Neural progenitor cell (in vitro differentiated cells): ENCODE measurements around the gene LPP. TPM values are rescaled to one million over a fixed set of nuclear protein-coding genes. Genes with fewer than 3 reads are reported as not detected.
"Not testable (repeated sequence)": the region's sequence is repeated elsewhere in the genome, so short reads cannot be mapped to it uniquely, and the experiment has no call there.

Experiments used
- DNase-seq: peaks from one replicate; pipeline ENCODE4 v3.0.0-alpha.2; 2016; ENCODE audit warnings: low spot score
- H2AFZ ChIP-seq: fragments of 200-600 bp; sonication (generic); replicated peaks from 2 replicates; pipeline ENCODE4 v1.6.1; 2016; ENCODE audit warnings: antibody characterized with exemption
- H3F3A ChIP-seq: fragments of 200-600 bp; sonication (generic); 2 replicates; pipeline ENCODE4 v1.6.1; 2016; ENCODE audit warnings: antibody characterized with exemption, low read depth
- H3K27ac ChIP-seq: fragments of 200-600 bp; sonication (generic); 2 replicates; pipeline ENCODE4 v1.5.1; 2016; ENCODE audit warnings: mild to moderate bottlenecking
- H3K27me3 ChIP-seq: fragments of 200-600 bp; sonication (generic); 2 replicates; pipeline ENCODE4 v1.6.1; 2016; ENCODE audit warnings: mild to moderate bottlenecking, moderate library complexity
- H3K36me3 ChIP-seq: fragments of 200-600 bp; sonication (generic); 2 replicates; pipeline ENCODE4 v1.5.1; 2016
- H3K4me1 ChIP-seq: fragments of 200-600 bp; sonication (generic); 2 replicates; pipeline ENCODE4 v1.6.1; 2016; ENCODE audit warnings: mixed run types
- H3K4me2 ChIP-seq: fragments of 200-600 bp; sonication (generic); 2 replicates; pipeline ENCODE4 v1.6.1; 2016
- H3K4me3 ChIP-seq: fragments of 200-600 bp; sonication (generic); 2 replicates; pipeline ENCODE4 v1.5.1; 2016
- H3K79me2 ChIP-seq: fragments of 200-600 bp; sonication (generic); 2 replicates; pipeline ENCODE4 v1.6.1; 2016; ENCODE audit warnings: low read depth
- H3K9ac ChIP-seq: fragments of 200-600 bp; sonication (generic); 2 replicates; pipeline ENCODE4 v1.6.1; 2016
- H3K9me3 ChIP-seq: fragments of 200-600 bp; sonication (generic); 2 replicates; pipeline ENCODE4 v1.5.1; 2016; ENCODE audit warnings: low read depth
- H4K20me1 ChIP-seq: fragments of 200-600 bp; sonication (generic); 2 replicates; pipeline ENCODE4 v1.6.1; 2016; ENCODE audit warnings: low read depth
- H3K27ac Mint-ChIP-seq: 3 replicates; pipeline ENCODE4 v1.8.0; 2021; ENCODE audit warnings: mixed read lengths
- H3K27me3 Mint-ChIP-seq: 2 replicates; pipeline ENCODE4 v1.8.0; 2022; ENCODE audit warnings: low read depth, mild to moderate bottlenecking, inconsistent platforms, moderate library complexity, mixed read lengths; ENCODE audit not compliant: insufficient read depth
- H3K36me3 Mint-ChIP-seq: 3 replicates; pipeline ENCODE4 v1.8.0; 2021; ENCODE audit warnings: mixed read lengths
- H3K4me1 Mint-ChIP-seq: 3 replicates; pipeline ENCODE4 v1.8.0; 2021; ENCODE audit warnings: mixed read lengths
- H3K4me3 Mint-ChIP-seq: 3 replicates; pipeline ENCODE4 v1.8.0; 2021; ENCODE audit warnings: mild to moderate bottlenecking, moderate library complexity, mixed read lengths
- H3K9me3 Mint-ChIP-seq: 3 replicates; pipeline ENCODE4 v1.8.0; 2020; ENCODE audit warnings: mixed read lengths
- EZH2 ChIP-seq: fragments of 200-600 bp; sonication (generic); IDR thresholded peaks from 2 replicates; pipeline ENCODE4 v1.6.1; 2017; ENCODE audit warnings: antibody characterized with exemption, mild to moderate bottlenecking, moderate library complexity
- EZH2phosphoT487 ChIP-seq: fragments of 200-600 bp; sonication (generic); IDR thresholded peaks from 2 replicates; pipeline ENCODE4 v1.6.1; 2017; ENCODE audit warnings: antibody characterized with exemption
- total RNA-seq: library from RNA; depleted of rRNA; stranded (reverse); fragments of >200 nt; gene quantifications from 2 replicates; pipeline ENCODE4 v1.2.3, GENCODE V29; 2015; ENCODE audit warnings: low replicate concordance
- TF ChIP-seq, protein P1 (sequence below): fragments of 200-600 bp; sonication (generic); IDR thresholded peaks from 2 replicates; pipeline ENCODE4 v1.5.1; 2017; ENCODE audit warnings: antibody characterized with exemption, mild to moderate bottlenecking

Gene LPP
- total RNA-seq, 1 donor from 2014 or later, result 18.9 TPM

DNA sequence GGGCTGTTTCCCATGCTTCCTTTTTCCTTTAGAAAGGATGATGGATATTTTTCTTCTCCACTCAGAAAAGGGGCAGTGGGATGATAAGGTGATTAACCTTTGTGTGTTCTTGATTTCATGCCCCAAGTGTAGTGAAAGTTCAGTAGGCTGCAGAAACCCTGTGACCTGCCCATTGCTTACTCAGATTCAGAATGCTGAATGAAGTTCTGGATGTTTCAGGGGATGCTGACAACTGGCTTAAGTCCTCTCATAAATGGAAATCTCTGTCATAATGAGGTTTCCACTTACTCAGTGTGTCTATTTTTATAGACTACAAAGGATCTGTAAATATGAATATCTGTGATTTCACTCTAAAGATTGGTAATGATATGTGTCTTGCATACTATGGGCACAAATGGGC is 546.5 kb downstream of the LPP start:
- H3K36me3 Mint-ChIP-seq, result peaks cover 2% of the 10 kb centered on the region
- no peaks in the 10 kb centered on the region for H3K9me3 Mint-ChIP-seq
- no peaks in the 10 kb centered on the region for H3K36me3 ChIP-seq

DNA sequence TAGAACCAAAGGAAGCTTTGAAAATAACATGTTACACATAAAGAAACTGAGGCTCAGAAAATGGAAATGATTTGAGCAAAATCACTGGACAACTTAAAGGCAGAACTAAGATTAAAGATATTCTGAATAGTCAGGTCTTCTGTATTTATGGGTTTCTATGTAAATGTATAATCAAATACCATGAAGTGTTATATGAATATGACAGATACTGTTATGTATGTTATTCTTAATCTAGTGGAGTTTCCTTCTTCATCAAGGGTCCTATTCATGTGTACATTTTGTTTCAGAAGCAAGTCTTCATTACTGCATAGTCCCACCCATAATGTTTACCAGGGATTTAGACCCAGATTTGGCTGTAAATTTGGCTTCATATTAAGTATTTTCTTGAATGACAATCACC is 547.0 kb downstream of the LPP start:
- no peak overlapping the region for H3K27ac ChIP-seq
- no peaks in the 10 kb centered on the region for H3K9me3 Mint-ChIP-seq
- no peak overlapping the region for H3K4me3 Mint-ChIP-seq
- no peak overlapping the region for H3K4me2 ChIP-seq
- H3K79me2 ChIP-seq, result no peaks in the 10 kb centered on the region
- peaks cover 6% of the 10 kb centered on the region for H3K4me1 Mint-ChIP-seq
- no peak overlapping the region for H2AFZ ChIP-seq
- H3F3A ChIP-seq, result no peaks in the 10 kb centered on the region
- peaks cover 2% of the 10 kb centered on the region for H3K36me3 Mint-ChIP-seq
- no peak overlapping the region for H3K4me3 ChIP-seq
- H3K27me3 Mint-ChIP-seq, result peaks cover 2% of the 10 kb centered on the region
- H3K27ac Mint-ChIP-seq, result no peak overlapping the region
- H4K20me1 ChIP-seq, result no peaks in the 10 kb centered on the region
- no peaks in the 10 kb centered on the region for H3K36me3 ChIP-seq
- no peak for TF ChIP-seq EZH2phosphoT487
- no peak for TF ChIP-seq EZH2
- TF ChIP-seq, protein P1, sequence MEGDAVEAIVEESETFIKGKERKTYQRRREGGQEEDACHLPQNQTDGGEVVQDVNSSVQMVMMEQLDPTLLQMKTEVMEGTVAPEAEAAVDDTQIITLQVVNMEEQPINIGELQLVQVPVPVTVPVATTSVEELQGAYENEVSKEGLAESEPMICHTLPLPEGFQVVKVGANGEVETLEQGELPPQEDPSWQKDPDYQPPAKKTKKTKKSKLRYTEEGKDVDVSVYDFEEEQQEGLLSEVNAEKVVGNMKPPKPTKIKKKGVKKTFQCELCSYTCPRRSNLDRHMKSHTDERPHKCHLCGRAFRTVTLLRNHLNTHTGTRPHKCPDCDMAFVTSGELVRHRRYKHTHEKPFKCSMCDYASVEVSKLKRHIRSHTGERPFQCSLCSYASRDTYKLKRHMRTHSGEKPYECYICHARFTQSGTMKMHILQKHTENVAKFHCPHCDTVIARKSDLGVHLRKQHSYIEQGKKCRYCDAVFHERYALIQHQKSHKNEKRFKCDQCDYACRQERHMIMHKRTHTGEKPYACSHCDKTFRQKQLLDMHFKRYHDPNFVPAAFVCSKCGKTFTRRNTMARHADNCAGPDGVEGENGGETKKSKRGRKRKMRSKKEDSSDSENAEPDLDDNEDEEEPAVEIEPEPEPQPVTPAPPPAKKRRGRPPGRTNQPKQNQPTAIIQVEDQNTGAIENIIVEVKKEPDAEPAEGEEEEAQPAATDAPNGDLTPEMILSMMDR, result no peak
- no peaks in the 10 kb centered on the region for H3K9me3 ChIP-seq
- no peak for DNase-seq
- H3K4me1 ChIP-seq, result peaks cover 11% of the 10 kb centered on the region
- H3K9ac ChIP-seq, result no peak overlapping the region
- H3K27me3 ChIP-seq, result no peaks in the 10 kb centered on the region

More for the DNA sequence above, 546.5 kb downstream of the LPP start:
- no peaks in the 10 kb centered on the region for H3F3A ChIP-seq
- H3K4me1 Mint-ChIP-seq, result peaks cover 6% of the 10 kb centered on the region
- H3K9me3 ChIP-seq, result no peaks in the 10 kb centered on the region
- TF ChIP-seq EZH2 (no peak), EZH2phosphoT487 (no peak)
- TF ChIP-seq, protein P1, result no peak
- no peak overlapping the region for H3K27ac Mint-ChIP-seq
- H3K4me1 ChIP-seq, result peaks cover 11% of the 10 kb centered on the region
- H3K4me3 Mint-ChIP-seq, result no peak overlapping the region
- H3K27me3 ChIP-seq, result no peaks in the 10 kb centered on the region
- H3K27me3 Mint-ChIP-seq, result peaks cover 2% of the 10 kb centered on the region
- no peaks in the 10 kb centered on the region for H3K79me2 ChIP-seq
- H4K20me1 ChIP-seq, result no peaks in the 10 kb centered on the region
- DNase-seq, result no peak
- no peak overlapping the region for H3K9ac ChIP-seq
- no peak overlapping the region for H2AFZ ChIP-seq
- no peak overlapping the region for H3K4me3 ChIP-seq
- H3K4me2 ChIP-seq, result no peak overlapping the region
- no peak overlapping the region for H3K27ac ChIP-seq

DNA sequence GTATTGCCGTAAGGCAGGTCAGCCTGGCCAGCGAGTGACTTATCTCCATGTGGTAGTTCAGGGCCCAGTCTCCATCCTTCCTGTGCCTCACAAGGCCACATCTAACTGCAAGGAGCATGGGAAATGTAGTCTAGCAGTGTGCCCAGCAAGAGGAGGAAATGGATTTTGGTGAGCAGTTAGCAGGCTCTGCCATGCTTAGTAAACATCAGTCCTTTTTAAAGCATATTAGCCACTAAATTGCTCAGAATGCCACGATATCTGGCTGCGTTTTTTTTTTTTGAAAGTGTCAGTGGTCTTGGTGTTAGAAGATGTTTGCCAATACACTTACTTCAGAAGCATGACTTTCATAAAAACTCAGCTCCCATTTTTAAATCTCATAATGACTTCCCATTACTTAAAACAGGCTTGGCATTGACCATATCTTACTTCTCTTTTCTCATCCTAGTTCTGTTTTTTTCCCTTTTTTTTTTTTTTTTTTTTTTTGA is 547.6 kb downstream of the LPP start:
- Histone ChIP-seq H3K4me3 (no peak overlapping the region), H3K4me2 (no peak overlapping the region), H2AFZ (no peak overlapping the region), H3F3A (no peaks in the 10 kb centered on the region), H3K36me3 (no peaks in the 10 kb centered on the region), H3K27me3 (no peaks in the 10 kb centered on the region), H3K27ac (no peak overlapping the region), H3K9ac (no peak overlapping the region), H3K4me1 (peaks cover 11% of the 10 kb centered on the region), H3K9me3 (no peaks in the 10 kb centered on the region), H4K20me1 (no peaks in the 10 kb centered on the region), H3K79me2 (no peaks in the 10 kb centered on the region)
- no peak for TF ChIP-seq EZH2
- TF ChIP-seq, protein P1, result no peak
- Mint-ChIP-seq H3K9me3 (no peaks in the 10 kb centered on the region), H3K27me3 (peaks cover 2% of the 10 kb centered on the region), H3K4me1 (peaks cover 6% of the 10 kb centered on the region), H3K36me3 (peaks cover 2% of the 10 kb centered on the region), H3K4me3 (no peak overlapping the region), H3K27ac (no peak overlapping the region)
- no peak for DNase-seq

DNA sequence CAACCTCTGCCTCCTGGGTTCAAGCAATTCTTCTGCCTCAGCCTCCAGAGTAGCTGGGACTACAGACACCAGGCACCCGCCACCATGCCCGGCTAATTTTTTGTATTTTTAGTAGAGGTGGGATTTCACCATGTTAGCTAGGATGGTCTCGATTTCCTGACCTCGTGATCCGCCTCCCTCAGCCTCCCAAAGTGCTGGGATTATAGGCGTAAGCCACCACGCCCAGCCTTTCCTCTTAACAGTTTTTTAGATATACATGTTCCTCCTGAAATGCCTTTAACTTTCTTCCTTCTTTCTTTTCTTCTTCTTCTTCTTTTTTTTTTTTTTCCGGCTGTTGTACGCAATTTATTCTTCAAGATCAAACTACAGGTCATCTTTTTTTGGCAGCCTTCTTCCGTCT is 548.1 kb downstream of the LPP start:
- H3K36me3 ChIP-seq, H3K4me2 ChIP-seq, H4K20me1 ChIP-seq, H3K27me3 Mint-ChIP-seq, H3K9me3 Mint-ChIP-seq, H3K4me3 Mint-ChIP-seq, H3K79me2 ChIP-seq, H3K4me1 ChIP-seq, H3K27ac Mint-ChIP-seq, H3K4me3 ChIP-seq, H2AFZ ChIP-seq, H3K4me1 Mint-ChIP-seq, H3K36me3 Mint-ChIP-seq, H3F3A ChIP-seq, H3K27ac ChIP-seq, H3K27me3 ChIP-seq, H3K9ac ChIP-seq, DNase-seq, H3K9me3 ChIP-seq: not testable (repeated sequence)
